Measurements from ENCODE around the gene STAC3.

DNA sequence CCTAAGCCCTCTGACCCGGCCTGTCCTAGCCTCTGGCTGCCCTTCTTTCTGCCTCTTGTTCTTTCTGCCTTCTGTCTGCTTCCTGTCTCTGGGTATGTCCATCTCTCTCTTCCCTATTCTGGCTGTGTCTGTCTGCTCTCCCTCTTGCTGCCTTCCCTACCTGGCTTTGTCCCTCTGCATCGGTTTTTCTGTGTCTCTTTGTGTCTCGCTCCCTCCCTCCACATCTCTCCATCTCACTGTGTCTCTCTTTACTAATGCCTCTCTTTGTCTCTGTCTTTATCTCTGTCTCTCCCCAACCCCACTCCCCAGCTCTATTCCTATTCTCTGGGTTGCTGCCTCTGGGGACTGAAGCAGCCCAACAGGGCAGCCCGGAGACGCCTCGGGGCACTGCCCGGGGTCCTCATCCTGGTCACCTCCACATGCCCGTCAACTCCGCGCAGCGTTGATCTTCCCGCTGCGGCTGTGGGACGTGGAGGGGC, 11.4 kb downstream of the STAC3 start:
- TF ChIP-seq, protein P1, sequence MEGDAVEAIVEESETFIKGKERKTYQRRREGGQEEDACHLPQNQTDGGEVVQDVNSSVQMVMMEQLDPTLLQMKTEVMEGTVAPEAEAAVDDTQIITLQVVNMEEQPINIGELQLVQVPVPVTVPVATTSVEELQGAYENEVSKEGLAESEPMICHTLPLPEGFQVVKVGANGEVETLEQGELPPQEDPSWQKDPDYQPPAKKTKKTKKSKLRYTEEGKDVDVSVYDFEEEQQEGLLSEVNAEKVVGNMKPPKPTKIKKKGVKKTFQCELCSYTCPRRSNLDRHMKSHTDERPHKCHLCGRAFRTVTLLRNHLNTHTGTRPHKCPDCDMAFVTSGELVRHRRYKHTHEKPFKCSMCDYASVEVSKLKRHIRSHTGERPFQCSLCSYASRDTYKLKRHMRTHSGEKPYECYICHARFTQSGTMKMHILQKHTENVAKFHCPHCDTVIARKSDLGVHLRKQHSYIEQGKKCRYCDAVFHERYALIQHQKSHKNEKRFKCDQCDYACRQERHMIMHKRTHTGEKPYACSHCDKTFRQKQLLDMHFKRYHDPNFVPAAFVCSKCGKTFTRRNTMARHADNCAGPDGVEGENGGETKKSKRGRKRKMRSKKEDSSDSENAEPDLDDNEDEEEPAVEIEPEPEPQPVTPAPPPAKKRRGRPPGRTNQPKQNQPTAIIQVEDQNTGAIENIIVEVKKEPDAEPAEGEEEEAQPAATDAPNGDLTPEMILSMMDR (IDR thresholded peaks at IDR 0.05; ENCODE audit: insufficient read depth, low read length, poor library complexity, severe bottlenecking) = no peak
- TF ChIP-seq EZH2phosphoT487 (conservative IDR thresholded peaks at IDR 0.05; ENCODE audit: low read length) = no peak

Data from SU-DHL-6 (cell line).